T-helper 9 cell (primary cell): ENCODE results near the gene MYADM.
"Not testable (repeated sequence)": the region's sequence is repeated elsewhere in the genome, so short reads cannot be mapped to it uniquely, and the experiment has no call there.

ENCODE experiments used
- DNase-seq: peaks from one replicate; pipeline ENCODE4 v3.0.0-alpha.2; 2020
- total RNA-seq, 2 donors: gene quantifications; one replicate each; lab custom pipeline; 2026; lab: John Stamatoyannopoulos, UW

MYADM gene, protein sequence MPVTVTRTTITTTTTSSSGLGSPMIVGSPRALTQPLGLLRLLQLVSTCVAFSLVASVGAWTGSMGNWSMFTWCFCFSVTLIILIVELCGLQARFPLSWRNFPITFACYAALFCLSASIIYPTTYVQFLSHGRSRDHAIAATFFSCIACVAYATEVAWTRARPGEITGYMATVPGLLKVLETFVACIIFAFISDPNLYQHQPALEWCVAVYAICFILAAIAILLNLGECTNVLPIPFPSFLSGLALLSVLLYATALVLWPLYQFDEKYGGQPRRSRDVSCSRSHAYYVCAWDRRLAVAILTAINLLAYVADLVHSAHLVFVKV
- total RNA-seq = 32.7 to 429 reads per million in 2 donors

DNA sequence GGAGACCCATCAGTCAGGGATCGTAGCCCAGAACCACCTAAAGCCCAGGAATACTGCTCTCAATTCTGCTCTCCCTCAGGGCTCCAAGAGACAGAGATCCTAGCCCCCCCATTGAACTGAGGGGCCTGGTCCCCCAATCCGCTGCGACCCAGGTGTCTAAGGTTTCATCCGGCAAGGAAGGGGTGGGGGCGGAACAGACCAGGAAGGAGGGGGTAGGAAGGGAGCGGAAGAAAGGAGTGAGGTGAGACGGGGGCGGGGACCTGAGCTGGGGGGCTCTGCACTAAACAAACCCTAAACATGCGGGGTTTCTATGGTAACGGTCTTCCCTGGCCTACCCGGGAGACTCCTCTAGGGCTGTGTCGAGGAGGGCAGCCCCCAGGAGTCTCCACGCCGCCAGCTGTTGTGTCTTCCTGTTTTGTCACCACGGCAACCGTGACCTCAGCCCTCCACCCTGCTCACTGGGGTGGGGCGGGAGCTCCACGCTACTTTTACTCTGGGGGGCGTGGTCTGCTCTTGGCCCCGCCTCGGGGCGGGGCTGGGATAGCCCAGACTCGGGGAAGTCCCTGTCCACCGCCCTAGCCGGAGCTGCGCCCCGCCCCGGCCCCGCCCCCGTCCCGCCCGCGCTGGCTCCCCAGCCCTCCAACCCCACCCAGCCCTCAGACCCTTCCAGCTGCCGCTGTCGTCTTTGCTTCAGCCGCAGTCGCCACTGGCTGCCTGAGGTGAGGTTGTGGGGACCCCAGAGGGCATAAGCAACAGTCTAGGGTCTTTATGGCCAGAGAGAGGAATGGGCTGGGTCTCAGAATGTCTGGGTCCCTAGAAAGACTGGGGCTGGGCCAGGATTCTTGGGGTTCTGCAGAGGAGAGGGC, at the start of gene MYADM:
MYADM (plus strand) TSS at position 659 of the 866 bp plus-strand sequence. CDS start 5,647 bp downstream, outside the sequence.
- peak; percentile 100 for DNase-seq

DNA sequence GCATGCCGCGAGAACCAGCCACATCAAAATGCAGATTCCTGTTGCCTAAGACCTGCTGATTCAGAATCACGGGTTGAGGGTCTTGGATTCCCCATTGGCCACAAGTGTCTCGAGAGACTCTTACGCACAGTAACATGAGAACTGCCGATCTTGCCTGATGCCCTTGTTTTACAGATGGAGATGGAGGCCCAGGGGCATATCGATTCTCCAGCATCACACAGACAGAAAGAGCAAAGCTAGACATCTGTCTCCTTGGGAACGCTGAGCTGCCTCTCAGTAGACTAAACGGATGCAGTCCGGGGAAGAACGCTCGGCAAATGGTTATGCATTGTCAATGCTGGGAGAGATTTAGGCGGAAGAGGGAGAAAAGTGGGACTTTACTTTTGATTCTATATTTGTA, 48.9 kb upstream of the MYADM start:
- no peak for DNase-seq

DNA sequence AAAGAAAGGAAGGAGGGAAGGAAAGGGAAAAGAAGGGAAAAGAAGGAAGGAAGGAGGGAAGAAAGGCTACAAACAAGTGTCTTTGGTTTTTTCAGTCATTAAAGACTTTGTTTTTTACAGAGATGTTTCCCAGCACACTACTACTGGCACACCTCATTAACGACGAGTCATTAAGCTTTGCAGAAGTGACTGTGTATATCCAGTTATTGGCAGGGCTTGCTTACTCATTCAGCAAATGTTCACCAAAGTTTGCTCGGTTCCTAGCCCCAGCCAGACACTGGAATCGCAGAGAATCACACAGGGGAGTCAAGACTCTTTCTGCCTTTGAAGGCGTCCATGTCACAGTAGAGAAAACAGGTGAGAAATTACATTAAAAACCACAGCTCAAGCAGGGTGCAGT, 47.8 kb upstream of the MYADM start:
- DNase-seq = no peak

DNA sequence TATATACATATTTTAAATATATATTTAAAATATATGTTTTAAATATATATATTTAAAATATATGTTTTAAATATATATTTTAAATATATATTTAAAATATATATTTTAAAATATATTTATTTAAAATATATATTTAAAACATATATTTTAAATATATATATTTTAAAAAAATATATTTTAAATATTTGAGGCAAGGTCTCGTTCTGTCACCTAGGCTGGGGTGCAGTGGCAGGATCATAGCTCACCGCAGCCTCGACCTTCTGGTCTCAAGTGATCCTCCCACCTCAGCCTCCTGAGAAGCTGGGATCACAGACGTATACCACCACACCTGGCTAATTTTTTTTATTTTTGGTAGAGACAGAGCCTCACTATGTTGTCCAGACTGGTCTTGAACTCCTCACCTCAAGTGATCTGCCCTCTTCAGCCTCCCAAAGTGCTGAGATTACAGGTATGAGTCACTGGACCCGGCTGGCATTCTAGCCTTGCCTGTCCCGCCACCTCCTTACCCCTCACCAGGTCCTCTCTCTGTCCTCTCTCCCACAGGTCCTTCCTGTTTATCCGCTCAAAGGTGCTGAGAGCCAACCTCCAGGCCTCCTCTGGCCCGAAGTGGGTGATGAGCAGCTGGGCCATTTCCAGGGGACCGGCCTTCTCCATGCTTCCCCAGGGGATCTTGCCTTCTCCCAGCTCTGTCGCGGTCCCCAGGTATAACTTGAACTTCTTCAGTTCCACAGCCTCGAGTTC, 44.1 kb upstream of the MYADM start:
- no peak for DNase-seq

DNA sequence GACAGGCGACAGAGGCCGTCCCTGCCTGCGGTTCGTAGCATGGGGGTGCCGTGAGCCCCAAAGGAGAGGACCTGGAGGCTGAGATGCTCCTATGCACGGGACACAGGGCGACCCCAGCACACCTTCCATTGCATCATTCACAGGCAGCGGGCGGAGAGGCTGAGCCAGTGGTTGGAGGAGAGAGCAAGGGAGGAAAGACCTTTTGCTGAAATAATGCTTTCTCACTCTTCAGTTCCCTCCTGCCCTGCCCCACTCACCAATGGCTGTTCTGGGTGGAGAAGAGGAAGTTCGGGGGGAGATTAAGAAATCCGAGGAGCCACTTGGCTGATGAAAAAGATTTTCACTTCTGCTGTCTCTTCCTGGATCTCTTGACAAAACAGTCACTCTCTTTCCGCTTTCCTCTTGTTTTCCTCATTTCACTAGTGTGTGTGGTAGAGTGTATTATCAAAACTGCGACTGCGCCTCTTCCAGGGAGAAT, 43.5 kb upstream of the MYADM start, which contains the start of gene NLRP12:
NLRP12 (minus strand) TSS at position 181 of the 478 bp plus-strand sequence; CDS start at position 41, 140 bp downstream.
- no peak for DNase-seq

DNA sequence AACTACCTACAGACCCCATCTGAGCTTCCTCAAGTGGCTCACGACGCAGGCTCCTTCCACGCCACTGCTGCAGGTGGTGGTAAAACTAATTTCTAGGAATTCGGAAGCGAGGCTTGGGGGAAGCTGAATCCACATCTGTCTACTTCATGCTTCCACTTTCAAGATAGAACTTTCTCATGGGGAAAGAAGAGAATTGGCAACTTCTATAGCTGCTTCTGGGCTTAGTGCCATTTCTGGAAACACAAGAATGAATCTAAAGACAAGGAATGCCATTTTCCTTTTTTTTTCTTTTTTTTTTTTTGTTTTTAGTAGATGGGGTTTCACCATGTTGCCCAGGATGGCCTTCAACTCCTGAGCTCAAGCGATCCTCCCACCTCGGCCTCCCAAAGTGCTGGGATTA, 40.8 kb upstream of the MYADM start:
- DNase-seq = no peak

DNA sequence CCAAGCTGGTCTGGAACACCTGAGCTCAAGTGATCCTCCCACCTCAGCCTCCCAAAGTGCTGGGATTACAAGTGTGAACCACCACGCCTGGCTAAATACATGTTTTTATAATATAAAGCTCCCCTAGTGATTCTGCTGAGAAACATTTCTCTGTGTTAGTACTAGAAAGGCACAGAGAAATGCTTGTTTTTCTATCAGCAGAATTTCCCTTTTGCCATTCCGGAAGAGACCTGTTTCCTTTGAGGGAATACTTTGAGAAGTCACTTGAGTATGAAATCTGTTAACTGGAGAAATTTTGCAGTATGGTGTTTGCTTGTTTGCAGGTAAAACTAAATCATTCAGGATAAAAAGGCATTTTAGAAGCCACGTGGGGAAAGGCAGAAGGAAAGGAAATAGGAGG, 39.2 kb upstream of the MYADM start:
- DNase-seq = no peak

DNA sequence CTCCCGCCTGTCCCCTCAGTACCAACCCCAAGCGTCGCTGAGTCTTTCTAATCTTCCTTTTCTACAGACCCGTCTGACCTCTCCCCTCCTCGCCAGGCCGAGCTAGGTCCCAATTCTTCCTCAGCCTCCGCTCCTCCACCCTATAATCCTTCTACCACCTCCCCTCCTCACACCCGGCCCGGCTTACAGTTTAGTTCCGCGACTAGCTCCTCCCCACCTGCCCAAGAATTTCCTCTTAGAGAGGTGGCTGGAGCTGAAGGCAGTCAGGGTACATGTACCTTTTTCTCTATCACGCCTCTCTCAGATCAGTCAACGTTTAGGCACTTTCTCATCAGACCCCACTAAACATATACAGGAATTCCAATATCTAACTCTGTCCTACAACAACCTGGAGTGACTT, 34.8 kb upstream of the MYADM start:
- not testable (repeated sequence) for DNase-seq

DNA sequence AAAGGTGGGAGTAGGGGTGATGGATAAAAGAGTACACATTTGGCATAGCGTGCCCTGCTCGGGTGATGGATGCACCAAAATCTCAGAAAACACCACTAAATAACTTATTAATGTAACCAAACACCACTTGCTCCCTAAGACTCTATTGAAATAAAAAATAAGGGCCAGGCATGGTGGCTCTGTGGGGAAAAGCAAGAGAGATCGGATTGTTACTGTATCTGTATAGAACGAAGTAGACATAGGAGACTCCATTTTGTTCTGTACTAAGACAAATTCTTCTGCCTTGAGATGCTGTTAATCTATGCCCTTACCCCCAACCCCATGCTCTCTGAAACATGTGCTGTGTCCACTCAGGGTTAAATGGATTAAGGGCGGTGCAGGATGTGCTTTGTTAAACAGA, 29.2 kb upstream of the MYADM start:
- DNase-seq = not testable (repeated sequence)

DNA sequence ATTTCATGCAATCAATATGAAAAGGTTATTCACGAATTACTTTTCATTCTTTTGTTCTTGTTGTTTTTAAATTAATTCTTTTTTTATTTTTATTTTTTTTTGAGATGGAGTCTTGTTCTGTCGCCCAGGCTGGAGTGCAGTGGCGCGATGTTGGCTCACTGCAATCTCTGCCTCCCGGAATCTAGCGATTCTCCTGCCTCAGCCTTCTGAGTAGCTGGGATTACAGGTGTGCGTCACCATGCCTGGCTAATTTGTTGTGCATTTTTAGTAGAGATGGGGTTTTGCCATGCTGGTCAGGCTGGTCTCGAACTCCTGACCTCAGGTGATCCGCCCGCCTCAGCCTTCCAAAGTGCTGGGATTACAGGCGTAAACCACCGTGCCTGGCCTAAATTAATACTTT, 27.4 kb upstream of the MYADM start:
- not testable (repeated sequence) for DNase-seq

DNA sequence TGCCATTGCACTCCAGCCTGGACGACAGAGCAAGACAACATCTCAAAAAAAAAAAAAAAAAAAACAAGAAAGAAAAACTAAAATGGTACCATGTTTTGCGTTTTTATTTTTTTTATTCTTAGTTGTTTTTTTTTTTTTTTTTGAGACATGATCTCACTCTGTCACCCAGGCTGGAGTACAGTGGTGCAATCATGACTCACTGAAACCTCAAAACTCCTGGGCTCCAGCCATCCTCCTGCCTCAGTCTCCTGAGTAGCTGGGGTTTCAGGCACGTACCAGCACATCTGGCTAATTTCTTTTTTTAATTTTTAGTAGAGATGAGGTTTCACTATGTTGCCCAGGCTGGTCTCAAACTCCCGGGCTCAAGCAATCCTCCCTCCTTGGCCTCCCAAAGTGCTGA, 26.8 kb upstream of the MYADM start:
- not testable (repeated sequence) for DNase-seq

DNA sequence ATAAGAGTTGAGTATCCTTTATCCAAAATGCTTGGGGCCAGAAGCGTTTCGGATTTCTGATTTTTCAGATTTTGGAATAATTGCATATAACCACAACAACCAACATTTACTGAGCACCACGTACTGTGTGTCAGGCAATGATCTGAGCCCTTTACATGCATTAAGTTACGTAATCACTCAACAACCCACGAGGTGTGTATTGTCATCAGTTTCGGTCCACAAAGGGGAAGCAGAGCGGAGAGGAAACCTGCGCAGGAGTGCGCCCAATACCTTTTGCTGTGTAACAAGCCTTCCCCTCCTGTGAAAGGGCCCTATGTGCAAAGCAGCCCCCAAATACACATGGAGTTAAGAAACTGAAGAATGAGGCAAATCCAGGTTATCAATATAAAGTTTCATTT, 22.8 kb upstream of the MYADM start:
- DNase-seq = no peak

DNA sequence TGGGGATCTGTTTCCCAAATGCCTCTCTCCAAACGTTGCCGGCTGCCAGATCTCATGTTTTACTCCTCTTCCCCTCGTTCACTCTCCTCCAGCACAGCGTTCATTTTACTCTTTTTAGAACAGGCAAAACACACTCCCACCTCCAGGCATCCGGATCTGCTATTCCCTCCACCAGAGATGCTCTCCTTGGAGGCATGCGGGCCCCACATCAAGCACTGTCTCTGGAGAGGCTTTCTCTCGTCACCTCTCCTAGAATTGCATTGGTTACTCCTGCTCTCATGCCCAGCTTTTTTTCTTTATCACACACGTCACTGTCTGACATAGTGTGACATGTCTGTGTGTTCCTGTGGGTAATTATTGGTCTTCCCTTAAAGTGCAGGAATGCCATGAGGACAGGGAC, 20.1 kb upstream of the MYADM start:
- DNase-seq = no peak

DNA sequence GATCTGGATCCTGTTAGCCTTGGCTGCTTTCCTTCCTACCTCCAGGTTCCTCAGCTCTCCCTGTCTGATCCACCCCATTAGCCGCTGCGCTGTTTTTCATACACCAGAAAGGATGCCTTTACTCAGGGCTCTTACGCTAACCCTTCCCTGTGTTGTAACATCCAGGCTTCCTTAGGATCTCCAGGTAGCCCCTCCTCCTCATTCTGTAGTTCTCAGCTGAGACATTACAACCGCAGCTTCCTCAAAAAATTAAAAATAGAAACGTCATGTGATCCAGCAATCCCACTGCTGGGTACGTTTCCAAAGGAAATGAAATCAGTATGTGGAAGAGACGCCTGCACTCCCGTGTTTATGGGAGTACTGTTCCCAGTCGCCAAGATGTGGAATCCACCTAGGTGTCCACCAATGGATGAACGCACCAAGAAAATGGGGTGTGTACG, 18.4 kb upstream of the MYADM start:
- no peak for DNase-seq

DNA sequence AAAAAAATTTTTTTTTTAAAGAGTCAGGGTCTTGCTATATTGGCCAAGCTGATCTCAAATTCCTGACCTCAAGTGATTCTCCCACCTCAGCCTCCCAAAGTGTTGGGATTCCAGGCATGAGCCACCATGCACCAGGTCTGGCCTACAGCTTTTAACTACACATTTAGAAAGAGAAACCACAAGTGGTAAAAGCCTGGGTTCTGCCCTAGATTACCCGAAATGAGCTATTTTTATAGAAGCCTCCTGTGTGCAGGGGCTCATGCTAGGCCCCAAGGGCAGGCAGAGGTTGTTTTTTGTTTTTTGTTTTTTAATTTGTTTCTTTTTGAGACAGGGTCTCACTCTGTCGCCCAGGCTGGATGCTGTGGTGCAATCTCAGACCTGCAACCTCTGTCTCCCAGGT, 14.0 kb upstream of the MYADM start:
- no peak for DNase-seq

DNA sequence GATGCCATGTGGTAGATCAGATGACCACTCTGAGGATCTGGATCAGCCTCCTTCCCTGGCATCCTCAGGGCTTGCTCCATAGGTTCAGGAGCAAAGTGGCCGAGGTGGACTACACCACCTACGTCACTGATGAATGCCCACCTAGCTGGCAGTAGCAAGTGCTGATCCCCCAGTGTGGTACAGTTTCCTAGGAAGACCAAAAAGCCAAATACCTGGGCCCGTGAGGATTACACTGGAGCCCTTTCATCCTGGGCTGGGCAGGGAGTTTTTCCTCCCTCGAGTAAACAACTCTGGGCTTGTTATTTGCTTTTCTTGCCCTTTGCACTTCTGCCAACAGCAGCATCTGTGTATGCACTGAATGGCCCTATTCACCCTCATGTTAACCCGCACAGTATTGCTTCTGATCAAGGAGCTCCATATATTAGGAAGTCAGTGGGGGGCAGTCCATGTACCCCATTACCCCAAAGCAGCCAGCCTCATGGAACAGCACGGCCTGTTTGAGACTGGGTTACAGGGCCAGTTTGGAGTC, 3.3 kb upstream of the MYADM start:
- no peak for DNase-seq

DNA sequence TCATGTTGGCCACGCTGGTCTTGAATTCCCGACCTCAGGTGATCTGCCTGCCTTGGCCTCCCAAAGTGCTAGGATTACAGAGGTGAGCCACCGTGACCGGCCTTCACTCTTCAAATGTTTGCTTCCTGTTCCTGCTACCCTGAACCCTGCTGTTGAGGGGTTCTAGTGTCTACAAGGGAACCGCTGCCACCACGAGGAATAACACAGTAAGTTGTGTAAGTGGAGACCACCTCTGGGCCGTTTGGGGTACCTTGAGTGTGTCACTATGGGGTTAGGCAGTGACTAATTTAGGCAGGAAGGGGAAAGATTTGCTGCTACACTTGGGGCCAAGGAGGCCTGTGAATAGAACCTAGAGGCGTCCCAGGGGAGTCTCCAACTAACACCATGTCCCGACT, 2.2 kb upstream of the MYADM start:
- no peak for DNase-seq

DNA sequence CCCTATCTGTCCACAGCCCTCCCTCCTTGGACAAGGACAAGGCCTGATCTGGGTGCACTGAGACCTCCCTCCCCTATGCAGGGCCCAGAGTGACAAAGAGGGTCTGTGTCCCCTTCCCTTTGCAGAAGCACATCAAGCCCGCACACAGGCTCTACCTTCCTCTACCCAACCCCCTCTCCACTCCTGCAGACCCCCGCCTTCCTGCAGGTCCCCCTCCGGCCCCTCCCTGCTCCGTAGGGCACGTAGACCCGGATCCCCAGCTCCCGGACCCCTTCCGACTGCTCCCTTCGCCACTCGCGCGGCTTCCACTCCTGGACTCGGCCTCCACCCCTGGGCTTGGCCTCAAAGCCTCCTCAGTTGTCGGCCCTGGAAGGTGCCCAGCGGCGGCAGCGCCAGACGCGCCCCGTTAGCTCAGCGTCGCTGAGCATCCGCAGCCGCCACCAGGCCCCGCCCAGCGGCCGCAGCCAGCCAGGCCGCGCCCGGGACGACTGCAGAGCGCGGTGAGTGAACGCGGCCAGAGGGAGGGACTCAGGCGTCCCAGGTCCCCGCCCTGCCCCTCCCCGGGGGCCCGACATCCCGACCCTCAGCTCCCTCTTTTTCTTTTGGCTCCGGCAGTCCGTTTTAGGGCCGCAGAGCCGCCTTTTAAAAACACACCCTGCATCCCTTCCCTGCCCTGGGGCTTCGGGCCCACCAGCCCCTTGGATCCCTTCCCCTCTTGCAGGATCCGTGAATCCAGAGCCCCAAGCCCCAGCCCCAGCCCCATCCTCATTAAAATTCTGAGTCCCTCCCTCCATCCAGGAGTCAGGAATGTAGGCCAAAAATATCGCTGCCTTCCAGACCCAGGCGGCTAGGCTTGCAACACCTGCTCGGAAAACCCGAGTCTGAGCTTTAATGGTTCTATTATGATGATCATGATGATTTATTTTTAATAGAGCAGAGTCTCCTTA, 1.5 kb upstream of the MYADM start:
- peak; percentile 70 for DNase-seq

DNA sequence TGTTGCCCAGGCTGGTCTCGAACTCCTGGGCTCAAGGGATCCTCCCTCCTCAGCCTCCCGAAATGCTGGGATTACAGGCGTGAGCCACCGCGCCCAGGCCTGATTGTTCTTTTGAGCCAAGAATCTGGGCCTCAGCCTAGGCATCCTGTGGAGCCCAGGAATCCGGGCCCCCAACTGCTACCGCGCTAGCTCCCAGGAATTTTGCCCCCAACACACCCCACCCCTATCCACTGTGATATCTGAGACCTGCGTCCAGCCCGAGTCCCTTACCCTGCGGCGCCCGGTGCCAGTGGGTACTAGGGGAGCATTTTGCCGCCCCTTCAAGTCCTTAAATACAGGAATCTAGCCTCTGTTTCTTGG, 838 bp upstream of the MYADM start:
- DNase-seq = no peak

DNA sequence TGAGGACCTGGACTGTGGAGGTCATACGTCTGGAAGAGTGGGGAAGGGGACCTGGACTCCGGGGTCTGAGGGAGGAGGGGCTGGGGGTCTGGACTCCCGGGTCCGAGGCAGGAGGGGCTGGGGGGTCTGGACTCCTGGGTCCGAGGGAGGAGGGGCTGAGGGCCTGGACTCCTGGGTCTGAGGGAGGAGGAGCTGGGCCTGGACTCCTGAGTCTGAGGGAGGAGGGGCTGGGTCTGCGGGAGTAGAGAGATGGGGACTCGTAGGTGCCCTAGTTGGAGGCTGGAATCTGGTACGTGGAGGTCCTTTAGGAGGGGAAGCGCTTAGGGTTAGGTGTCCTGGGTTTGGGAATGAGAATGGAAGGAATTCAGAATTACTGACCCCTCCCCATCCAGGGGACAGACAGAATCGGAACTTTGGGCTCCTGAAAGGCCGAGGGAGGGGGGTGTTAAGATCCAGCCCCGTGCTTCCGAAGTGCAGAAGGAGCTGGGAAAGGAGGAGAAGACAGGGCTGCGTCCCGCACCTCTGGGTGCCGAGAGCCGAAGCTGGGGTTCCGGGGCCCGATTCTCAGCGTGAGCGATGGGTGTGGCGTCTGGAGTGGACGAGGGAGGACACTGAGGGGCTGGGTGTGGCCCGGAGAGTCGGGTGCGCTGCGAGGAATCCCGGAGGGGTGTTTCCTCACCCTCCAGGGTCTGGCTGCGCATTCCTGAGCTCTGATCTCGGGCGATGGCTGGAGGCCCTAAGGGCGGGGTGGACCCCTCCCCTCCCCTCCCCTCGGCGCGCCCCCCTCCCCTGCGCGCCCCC, 608 bp downstream of the MYADM start:
- DNase-seq = peak; percentile 45
